ENCODE measurements around the gene AFAP1. TPM values are rescaled to one million over a fixed set of nuclear protein-coding genes. Genes with fewer than 3 reads are reported as not detected.

Gene AFAP1
- polyA plus RNA-seq, 3 donors: not detected

DNA sequence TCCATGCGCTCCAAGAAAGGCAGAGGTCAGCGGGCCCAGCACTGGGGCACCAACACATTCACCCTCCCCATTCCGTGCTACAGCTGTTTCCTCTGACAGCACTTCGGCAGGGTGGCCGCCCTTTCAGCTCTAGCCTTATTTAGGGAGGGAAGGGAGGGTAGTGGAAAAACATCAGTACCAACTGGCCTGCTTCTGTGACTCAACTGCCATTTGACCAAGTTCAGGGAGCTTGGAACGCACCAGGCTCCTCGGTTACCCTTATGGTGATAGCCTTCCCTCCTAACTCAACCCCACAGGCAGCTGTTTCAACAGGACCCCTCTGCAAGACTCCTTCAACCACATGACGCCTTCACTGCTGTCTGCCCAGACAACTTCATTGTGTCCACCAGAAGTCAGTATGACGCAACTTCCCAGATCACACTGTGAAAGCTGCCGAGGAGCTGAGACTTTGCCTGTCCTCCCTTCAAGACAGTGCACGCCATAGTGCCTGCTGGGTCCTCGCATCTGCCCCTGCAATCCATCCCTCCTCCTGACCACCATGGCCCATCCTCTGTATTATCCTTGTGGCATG is 132.2 kb downstream of the AFAP1 start:
- Histone ChIP-seq H2AFZ (ENCODE audit: insufficient read depth, low read depth, low read length, poor library complexity, severe bottlenecking) (no peak overlapping the region), H3K27ac (ENCODE audit: low read depth in 1 of 2, low read length in 2 of 2) (no peak overlapping the region), H3K27me3 (ENCODE audit: control insufficient read depth in 2 of 2, insufficient read depth in 2 of 2, low read length in 2 of 2) (no peaks in the 10 kb centered on the region), H3K4me1 (ENCODE audit: control insufficient read depth in 1 of 2, insufficient read depth in 2 of 2, low read length in 2 of 2) (no peaks in the 10 kb centered on the region), H4K20me1 (ENCODE audit: insufficient read depth, low read length) (no peaks in the 10 kb centered on the region), H3K4me3 (replicated peaks in 1 of 3; ENCODE audit: low read depth in 2 of 3, low read length in 3 of 3) (no peak overlapping the region), H3K79me2 (ENCODE audit: insufficient read depth, low read length) (no peaks in the 10 kb centered on the region), H3K36me3 (replicated peaks in 1 of 2; ENCODE audit: control insufficient read depth in 1 of 2, insufficient read depth in 2 of 2, low read length in 2 of 2) (no peaks in the 10 kb centered on the region), H3K9ac (ENCODE audit: insufficient read depth, low read length, poor library complexity, severe bottlenecking) (no peak overlapping the region), H3K4me2 (replicated peaks; ENCODE audit: extremely low read depth, low read length, poor library complexity, severe bottlenecking) (no peak overlapping the region), H3K9me3 (replicated peaks in 1 of 2; ENCODE audit: control insufficient read depth in 1 of 2, insufficient read depth in 1 of 2, low read length in 2 of 2) (no peaks in the 10 kb centered on the region)
- Mint-ChIP-seq H3K27ac (peak overlapping the region in 1 of 7 donors; percentile 60), H3K36me3 (peaks cover 0 to 11% of the 10 kb centered on the region in 2 donors), H3K9me3 (no peaks in the 10 kb centered on the region), H3K27me3 (ENCODE audit: low read depth in 3 of 3) (peaks cover 3 to 10% (median 4%) of the 10 kb centered on the region in 3 donors), H3K4me1 (peaks cover 7% of the 10 kb centered on the region), H3K4me3 (no peak overlapping the region)
- TF ChIP-seq, protein P1, sequence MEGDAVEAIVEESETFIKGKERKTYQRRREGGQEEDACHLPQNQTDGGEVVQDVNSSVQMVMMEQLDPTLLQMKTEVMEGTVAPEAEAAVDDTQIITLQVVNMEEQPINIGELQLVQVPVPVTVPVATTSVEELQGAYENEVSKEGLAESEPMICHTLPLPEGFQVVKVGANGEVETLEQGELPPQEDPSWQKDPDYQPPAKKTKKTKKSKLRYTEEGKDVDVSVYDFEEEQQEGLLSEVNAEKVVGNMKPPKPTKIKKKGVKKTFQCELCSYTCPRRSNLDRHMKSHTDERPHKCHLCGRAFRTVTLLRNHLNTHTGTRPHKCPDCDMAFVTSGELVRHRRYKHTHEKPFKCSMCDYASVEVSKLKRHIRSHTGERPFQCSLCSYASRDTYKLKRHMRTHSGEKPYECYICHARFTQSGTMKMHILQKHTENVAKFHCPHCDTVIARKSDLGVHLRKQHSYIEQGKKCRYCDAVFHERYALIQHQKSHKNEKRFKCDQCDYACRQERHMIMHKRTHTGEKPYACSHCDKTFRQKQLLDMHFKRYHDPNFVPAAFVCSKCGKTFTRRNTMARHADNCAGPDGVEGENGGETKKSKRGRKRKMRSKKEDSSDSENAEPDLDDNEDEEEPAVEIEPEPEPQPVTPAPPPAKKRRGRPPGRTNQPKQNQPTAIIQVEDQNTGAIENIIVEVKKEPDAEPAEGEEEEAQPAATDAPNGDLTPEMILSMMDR (IDR thresholded peaks at IDR 0.05): no peak
- no peak for DNase-seq
- WGBS (ENCODE audit: insufficient coverage): 56% methylated on average over 6 of the region's 12 CpGs
- intact Hi-C loops (cut with micrococcal nuclease): no loop called here

DNA sequence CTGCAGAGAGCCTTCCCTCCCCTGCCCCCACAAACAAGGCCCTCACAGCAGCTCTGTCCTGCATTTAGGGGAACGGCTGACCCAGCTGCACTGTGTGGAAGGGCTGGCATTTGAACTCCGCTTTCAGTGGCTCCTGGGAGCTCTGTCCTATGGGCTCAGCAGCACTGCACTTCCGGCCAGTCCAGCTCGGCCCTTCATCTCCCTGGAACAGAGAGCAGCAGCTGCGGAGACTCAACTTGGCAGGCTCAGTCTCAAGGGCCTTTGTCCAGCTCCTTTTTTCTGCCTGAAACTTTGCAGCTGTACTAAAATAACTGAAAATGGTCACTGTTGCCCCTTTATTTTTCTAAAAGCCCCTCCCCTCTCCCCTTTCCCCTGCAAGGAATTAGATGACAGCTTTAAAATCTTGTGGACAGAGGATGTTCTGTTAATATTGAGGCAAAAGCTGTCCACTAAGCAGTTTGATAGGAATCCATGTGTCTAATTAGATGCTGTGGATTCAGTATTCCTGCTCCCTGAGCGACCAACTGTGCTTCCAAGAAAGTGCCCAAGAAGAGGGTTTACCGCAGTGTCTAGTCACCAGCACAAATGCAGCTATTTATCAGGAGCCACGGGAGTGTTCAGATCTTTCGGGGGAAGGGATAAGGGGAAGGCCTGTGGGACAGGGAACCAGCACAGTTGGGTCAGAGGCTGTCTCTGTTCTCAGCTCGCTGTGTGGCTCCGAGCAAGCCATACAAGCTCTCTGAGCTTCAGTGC is 133.1 kb downstream of the AFAP1 start:
- no peak overlapping the region for H3K9ac ChIP-seq (ENCODE audit: insufficient read depth, low read length, poor library complexity, severe bottlenecking)
- H3K79me2 ChIP-seq (ENCODE audit: insufficient read depth, low read length): no peaks in the 10 kb centered on the region
- H3K4me3 ChIP-seq (replicated peaks in 1 of 3; ENCODE audit: low read depth in 2 of 3, low read length in 3 of 3): no peak overlapping the region
- H3K27ac Mint-ChIP-seq: no peak overlapping the region
- H3K27me3 ChIP-seq (ENCODE audit: control insufficient read depth in 2 of 2, insufficient read depth in 2 of 2, low read length in 2 of 2): no peaks in the 10 kb centered on the region
- no peak overlapping the region for H3K27ac ChIP-seq (ENCODE audit: low read depth in 1 of 2, low read length in 2 of 2)
- peaks cover 0 to 9% of the 10 kb centered on the region in 2 donors for H3K36me3 Mint-ChIP-seq
- no peak overlapping the region for H2AFZ ChIP-seq (ENCODE audit: insufficient read depth, low read depth, low read length, poor library complexity, severe bottlenecking)
- H3K9me3 ChIP-seq (replicated peaks in 1 of 2; ENCODE audit: control insufficient read depth in 1 of 2, insufficient read depth in 1 of 2, low read length in 2 of 2): no peaks in the 10 kb centered on the region
- no peaks in the 10 kb centered on the region for H3K4me1 ChIP-seq (ENCODE audit: control insufficient read depth in 1 of 2, insufficient read depth in 2 of 2, low read length in 2 of 2)
- TF ChIP-seq, protein P1 (IDR thresholded peaks at IDR 0.05): no peak
- no peak overlapping the region for H3K4me2 ChIP-seq (replicated peaks; ENCODE audit: extremely low read depth, low read length, poor library complexity, severe bottlenecking)
- peaks cover 3 to 9% (median 4%) of the 10 kb centered on the region in 3 donors for H3K27me3 Mint-ChIP-seq (ENCODE audit: low read depth in 3 of 3)
- no peaks in the 10 kb centered on the region for H4K20me1 ChIP-seq (ENCODE audit: insufficient read depth, low read length)
- no peaks in the 10 kb centered on the region for H3K36me3 ChIP-seq (replicated peaks in 1 of 2; ENCODE audit: control insufficient read depth in 1 of 2, insufficient read depth in 2 of 2, low read length in 2 of 2)
- intact Hi-C loops (cut with micrococcal nuclease): no loop called here
- H3K9me3 Mint-ChIP-seq: no peaks in the 10 kb centered on the region
- no peak overlapping the region for H3K4me3 Mint-ChIP-seq
- no peak for DNase-seq
- WGBS (ENCODE audit: insufficient coverage): 85% methylated on average over 9 of the region's 11 CpGs
- peaks cover 8% of the 10 kb centered on the region for H3K4me1 Mint-ChIP-seq
